GM23248 (cell line): ENCODE results near the gene KCNK17. TPM values are rescaled to one million over a fixed set of nuclear protein-coding genes. Genes with fewer than 3 reads are reported as not detected.

Source experiments
- DNase-seq: peaks from one replicate; pipeline ENCODE4 v3.0.0-alpha.2; 2015
- H2AFZ ChIP-seq: fragments of 200-600 bp; sonication (generic); 2 replicates; pipeline ENCODE4 v1.6.1; 2016; ENCODE audit warnings: antibody characterized with exemption
- H3F3A ChIP-seq: fragments of 200-600 bp; sonication (generic); 2 replicates; pipeline ENCODE4 v1.6.1; 2016; ENCODE audit warnings: mild to moderate bottlenecking, antibody characterized with exemption, mixed run types; ENCODE audit not compliant: insufficient read depth
- H3K27ac ChIP-seq: fragments of 200-600 bp; sonication (generic); 2 replicates; pipeline ENCODE4 v1.5.1; 2016; ENCODE audit warnings: mild to moderate bottlenecking
- H3K27me3 ChIP-seq: fragments of 200-600 bp; sonication (generic); replicated peaks from 2 replicates; pipeline ENCODE4 v1.6.1; 2016; ENCODE audit warnings: mild to moderate bottlenecking; ENCODE audit not compliant: insufficient read depth
- H3K36me3 ChIP-seq: fragments of 200-600 bp; sonication (generic); 2 replicates; pipeline ENCODE4 v1.6.1; 2016; ENCODE audit warnings: low read depth, mild to moderate bottlenecking
- H3K4me1 ChIP-seq: fragments of 200-600 bp; sonication (generic); 2 replicates; pipeline ENCODE4 v1.6.1; 2016; ENCODE audit warnings: mild to moderate bottlenecking; ENCODE audit not compliant: insufficient read depth
- H3K4me2 ChIP-seq: fragments of 200-600 bp; sonication (generic); one replicate; pipeline ENCODE4 v1.6.1; 2016; ENCODE audit warnings: mild to moderate bottlenecking; ENCODE audit not compliant: unreplicated experiment
- H3K4me3 ChIP-seq: fragments of 200-600 bp; sonication (generic); 2 replicates; pipeline ENCODE4 v1.5.1; 2016; ENCODE audit warnings: mild to moderate bottlenecking
- H3K79me2 ChIP-seq: fragments of 200-600 bp; sonication (generic); 2 replicates; pipeline ENCODE4 v1.6.1; 2016; ENCODE audit warnings: mild to moderate bottlenecking; ENCODE audit not compliant: insufficient read depth
- H3K9ac ChIP-seq: fragments of 200-600 bp; sonication (generic); 2 replicates; pipeline ENCODE4 v1.6.1; 2016; ENCODE audit warnings: mild to moderate bottlenecking
- H3K9me2 ChIP-seq: fragments of 200-600 bp; sonication (generic); 2 replicates; pipeline ENCODE4 v1.6.1; 2016; ENCODE audit warnings: mixed run types, mild to moderate bottlenecking, moderate library complexity; ENCODE audit not compliant: insufficient read depth
- H3K9me3 ChIP-seq: fragments of 200-600 bp; sonication (generic); one replicate; pipeline ENCODE4 v1.6.1; 2017; ENCODE audit warnings: low read depth
- H4K20me1 ChIP-seq: fragments of 200-600 bp; sonication (generic); 2 replicates; pipeline ENCODE4 v1.6.0; 2016; ENCODE audit not compliant: insufficient read depth
- EZH2 ChIP-seq: fragments of 200-600 bp; sonication (generic); IDR thresholded peaks from 2 replicates; pipeline ENCODE4 v1.6.1; 2018; ENCODE audit warnings: antibody characterized with exemption, mild to moderate bottlenecking; ENCODE audit not compliant: insufficient read depth, poor library complexity, severe bottlenecking
- EZH2phosphoT487 ChIP-seq: fragments of 200-600 bp; sonication (generic); IDR thresholded peaks from 2 replicates; pipeline ENCODE4 v1.6.1; 2018; ENCODE audit warnings: antibody characterized with exemption, moderate library complexity, mild to moderate bottlenecking, low read depth; ENCODE audit not compliant: insufficient read depth
- WGBS, 2 experiments: methylation state at CpG; one replicate each; pipeline ENCODE4 v1.1.6; 2015 to 2017; ENCODE audit warnings: low lambda C conversion rate in 2 of 2, low coverage in 1 of 2; ENCODE audit errors: missing lambda C conversion rate in 2 of 2; 5-methylcytosine and 5-hydroxymethylcytosine counted together
- in situ Hi-C: fragments of 300-500 bp; cut with MboI; formaldehyde crosslinking; loops from 2 replicates; pipeline ENCODE4 v1.15.0; 2020
- polyA plus RNA-seq: library from polyadenylated mRNA; unstranded; fragments of >200 nt; fragmentation: Nextera tagmentation; extraction: Ambion mirVana; gene quantifications from 2 replicates; pipeline ENCODE4 v1.2.1, GENCODE V29; 2016
- total RNA-seq: library from RNA; depleted of rRNA; stranded (reverse); fragments of >200 nt; shearing (Covaris generic); gene quantifications from 2 replicates; pipeline ENCODE4 v1.2.3, GENCODE V29; 2014

KCNK17 gene
- total and polyA plus RNA-seq, 2 experiments from 2014 or later, result not detected

DNA sequence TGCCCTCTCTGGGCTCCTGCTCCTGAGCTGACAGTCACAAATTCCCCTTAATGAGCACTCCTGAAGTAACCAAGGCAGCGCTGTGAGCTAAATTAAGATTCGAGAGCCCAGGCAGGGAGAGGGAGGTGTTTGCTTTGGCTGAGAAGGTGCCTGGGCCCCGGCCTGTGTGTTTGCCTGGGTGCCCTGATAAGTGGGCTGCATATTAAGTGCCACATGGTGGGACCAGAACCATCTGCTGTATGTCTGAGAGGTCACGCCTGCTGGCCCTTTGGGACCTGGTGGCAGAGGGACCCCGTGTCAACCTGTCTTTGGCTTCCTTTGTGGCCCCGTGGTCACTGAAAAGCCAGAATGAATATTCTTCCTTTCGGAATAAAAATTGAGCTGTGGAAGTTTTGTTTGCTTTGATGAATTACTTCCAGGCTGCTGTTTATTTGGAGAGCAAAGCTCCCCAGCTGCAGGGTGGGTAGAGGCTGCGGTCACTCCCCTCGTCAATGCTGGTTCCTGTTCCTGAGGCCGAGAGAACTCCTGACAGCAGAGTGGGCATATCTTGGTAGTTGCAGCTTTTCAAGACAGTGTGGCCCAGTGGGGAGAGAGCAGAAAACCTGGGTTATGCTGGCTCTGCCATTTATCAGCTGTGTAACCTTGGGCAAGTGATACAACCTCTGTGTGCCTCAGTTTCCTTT is 25.8 kb upstream of the KCNK17 start:
- no peak for TF ChIP-seq EZH2phosphoT487
- TF ChIP-seq EZH2, result no peak
- Histone ChIP-seq H4K20me1 (no peaks in the 10 kb centered on the region), H3K9ac (no peak overlapping the region), H3K79me2 (no peaks in the 10 kb centered on the region), H3K9me3 (no peaks in the 10 kb centered on the region), H3K4me3 (no peak overlapping the region), H3K4me2 (no peak overlapping the region), H3K27ac (no peak overlapping the region), H3K9me2 (no peaks in the 10 kb centered on the region), H3F3A (no peaks in the 10 kb centered on the region), H2AFZ (no peak overlapping the region), H3K27me3 (peaks cover 10% of the 10 kb centered on the region; the same call in 1 of the 2 replicates), H3K4me1 (no peaks in the 10 kb centered on the region), H3K36me3 (no peaks in the 10 kb centered on the region)
- 74 to 75% methylated on average over 10 of the region's 10 CpGs for WGBS, 2 experiments
- in situ Hi-C loops, result no loop called here
- DNase-seq, result no peak

DNA sequence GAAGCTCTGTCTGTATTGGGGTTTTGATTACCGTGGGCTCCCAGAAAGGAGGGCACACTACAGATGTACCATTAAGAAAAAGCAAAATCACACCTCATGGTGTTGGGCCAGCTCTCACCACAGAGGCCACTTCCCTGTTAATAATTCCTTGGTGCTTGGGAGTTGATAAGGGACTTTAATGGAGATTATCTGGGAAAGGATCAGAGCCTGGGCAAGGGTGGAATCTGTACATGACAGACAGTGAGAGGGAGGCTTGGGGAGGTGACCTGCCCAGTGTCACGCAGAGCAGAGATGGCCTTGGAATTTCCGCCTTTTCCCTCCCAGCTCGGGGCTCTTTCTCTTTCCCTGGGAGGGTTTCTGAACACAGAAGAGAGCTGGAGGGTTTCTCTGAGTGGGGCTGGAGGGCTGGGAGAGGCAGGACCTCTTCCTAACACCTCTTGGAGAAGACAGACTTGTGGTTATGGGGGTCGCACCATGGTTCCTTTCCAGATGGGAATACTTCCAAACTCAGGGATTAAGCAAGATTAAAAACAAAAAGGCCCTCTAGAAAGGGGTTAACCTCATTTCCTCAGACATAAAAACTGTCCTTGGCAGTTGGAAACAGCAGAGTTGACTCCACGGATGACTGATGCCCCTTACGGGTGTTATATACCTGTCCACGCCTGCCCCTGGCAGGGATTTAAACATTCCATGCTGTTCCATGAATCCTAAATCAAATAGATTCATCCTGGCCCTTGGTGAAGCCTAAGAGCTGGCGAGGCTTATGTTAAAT is 25.1 kb upstream of the KCNK17 start:
- Histone ChIP-seq H2AFZ (no peak overlapping the region), H3K36me3 (no peaks in the 10 kb centered on the region), H3K4me2 (no peak overlapping the region), H3K9me3 (no peaks in the 10 kb centered on the region), H3K27ac (no peak overlapping the region), H3K9me2 (no peaks in the 10 kb centered on the region), H3F3A (no peaks in the 10 kb centered on the region), H3K79me2 (no peaks in the 10 kb centered on the region), H3K4me1 (no peaks in the 10 kb centered on the region), H3K27me3 (peaks cover 10% of the 10 kb centered on the region; the same call in 1 of the 2 replicates), H3K4me3 (no peak overlapping the region), H4K20me1 (no peaks in the 10 kb centered on the region), H3K9ac (no peak overlapping the region)
- 65 to 73% methylated on average over 9 of the region's 9 CpGs for WGBS, 2 experiments
- DNase-seq, result no peak
- in situ Hi-C loops, result no loop called here
- TF ChIP-seq EZH2, result no peak
- no peak for TF ChIP-seq EZH2phosphoT487

DNA sequence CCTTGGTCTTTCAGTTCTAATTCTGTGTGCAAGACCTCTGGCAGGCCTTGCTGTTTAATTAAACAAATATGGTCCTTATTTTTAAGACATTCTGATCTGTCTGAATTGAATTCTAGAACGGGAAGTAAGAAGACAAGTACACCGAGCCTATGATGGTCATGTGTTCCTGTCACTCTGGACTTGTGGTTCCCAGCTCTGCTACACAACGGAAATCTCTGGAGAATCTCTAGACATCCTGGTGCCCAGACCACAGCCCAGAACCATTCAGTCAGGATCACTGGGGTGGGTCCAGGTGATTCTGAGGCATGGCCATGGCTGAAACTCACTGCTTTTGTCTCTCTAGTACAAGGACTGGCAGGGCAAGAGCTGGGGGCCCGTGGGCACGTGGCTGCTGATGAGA is 24.2 kb upstream of the KCNK17 start:
- no peaks in the 10 kb centered on the region for H4K20me1 ChIP-seq
- 16 to 28% methylated on average over 5 of the region's 5 CpGs for WGBS, 2 experiments

DNA sequence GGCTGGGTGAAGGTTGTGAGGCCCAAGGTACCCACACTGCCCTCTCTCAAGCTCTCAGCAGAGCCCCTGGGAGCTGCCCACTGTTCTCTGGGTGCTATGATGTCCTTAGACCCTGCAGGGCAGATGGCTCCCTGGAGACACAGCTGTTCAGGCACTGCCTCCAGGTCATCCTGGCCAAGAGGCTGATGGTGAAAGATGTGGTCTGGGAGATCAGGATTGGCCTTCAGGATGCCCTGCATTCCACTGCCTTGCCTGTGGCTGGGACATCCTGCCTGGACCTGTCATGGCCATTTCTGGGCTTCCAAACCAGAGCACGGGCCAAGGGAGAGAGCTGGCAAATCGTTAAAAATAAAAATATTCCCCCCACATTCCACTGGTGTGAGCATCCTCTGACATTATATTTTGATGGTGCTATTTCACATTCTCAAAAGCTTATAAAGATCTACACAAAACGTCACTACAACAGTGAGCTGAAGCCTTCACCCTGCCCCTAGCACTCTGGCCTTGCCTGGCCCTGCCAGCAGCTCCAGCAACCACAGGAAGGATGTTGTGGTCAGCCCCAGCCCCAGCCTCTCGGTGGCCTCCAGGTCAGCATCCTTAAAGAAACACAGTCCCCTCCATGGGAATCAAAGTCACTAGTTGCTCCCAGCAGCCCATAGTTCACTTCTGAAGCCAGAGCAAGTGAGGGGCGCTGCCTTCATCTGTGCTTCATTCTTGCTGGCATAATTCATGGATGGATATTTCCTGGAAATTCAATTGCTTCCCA is 21.7 kb upstream of the KCNK17 start:
- no peaks in the 10 kb centered on the region for H3K9me3 ChIP-seq
- H3K27ac ChIP-seq, result no peak overlapping the region
- no peak overlapping the region for H3K4me3 ChIP-seq
- peaks cover 17% of the 10 kb centered on the region; the same call in 1 of the 2 replicates for H3K27me3 ChIP-seq
- no peak overlapping the region for H2AFZ ChIP-seq
- H3K36me3 ChIP-seq, result no peaks in the 10 kb centered on the region
- DNase-seq, result no peak
- no peaks in the 10 kb centered on the region for H3K9me2 ChIP-seq
- no peak overlapping the region for H3K9ac ChIP-seq
- 42% methylated on average over 5 of the region's 5 CpGs for WGBS, 2 experiments
- no peaks in the 10 kb centered on the region for H3F3A ChIP-seq
- H3K4me1 ChIP-seq, result no peaks in the 10 kb centered on the region
- in situ Hi-C loops, result no loop called here
- H4K20me1 ChIP-seq, result no peaks in the 10 kb centered on the region
- H3K4me2 ChIP-seq, result no peak overlapping the region
- no peaks in the 10 kb centered on the region for H3K79me2 ChIP-seq
- no peak for TF ChIP-seq EZH2phosphoT487
- no peak for TF ChIP-seq EZH2

More for the DNA sequence above, 24.2 kb upstream of the KCNK17 start:
- Histone ChIP-seq H3K4me2 (no peak overlapping the region), H3K9me2 (no peaks in the 10 kb centered on the region), H3K4me3 (no peak overlapping the region), H3K36me3 (no peaks in the 10 kb centered on the region), H3K27me3 (peaks cover 10% of the 10 kb centered on the region; the same call in 1 of the 2 replicates), H3K4me1 (no peaks in the 10 kb centered on the region), H3K79me2 (no peaks in the 10 kb centered on the region), H3K9me3 (no peaks in the 10 kb centered on the region), H3F3A (no peaks in the 10 kb centered on the region), H2AFZ (no peak overlapping the region), H3K9ac (no peak overlapping the region), H3K27ac (no peak overlapping the region)
- in situ Hi-C loops, result no loop called here
- TF ChIP-seq EZH2phosphoT487 (no peak), EZH2 (no peak)
- no peak for DNase-seq
